Subcutaneous adipose tissue (tissue), 4 donors: Measurements from ENCODE around the gene DDO. TPM values are rescaled to one million over a fixed set of nuclear protein-coding genes. Genes with fewer than 3 reads are reported as not detected.

Experiments used
- total RNA-seq, 4 donors: library from RNA; depleted of rRNA; stranded (reverse); fragments of >200 nt; gene quantifications; one replicate each; pipeline ENCODE4 v1.1.0, GENCODE V29; 2016
- TF ChIP-seq, protein P1 (sequence below): fragments of 450-650 bp; IDR thresholded peaks from one replicate; pipeline ENCODE4 v1.5.1; 2016; ENCODE audit warnings: low read depth, mild to moderate bottlenecking, control low read depth, antibody characterized with exemption, moderate library complexity

Gene DDO, protein sequence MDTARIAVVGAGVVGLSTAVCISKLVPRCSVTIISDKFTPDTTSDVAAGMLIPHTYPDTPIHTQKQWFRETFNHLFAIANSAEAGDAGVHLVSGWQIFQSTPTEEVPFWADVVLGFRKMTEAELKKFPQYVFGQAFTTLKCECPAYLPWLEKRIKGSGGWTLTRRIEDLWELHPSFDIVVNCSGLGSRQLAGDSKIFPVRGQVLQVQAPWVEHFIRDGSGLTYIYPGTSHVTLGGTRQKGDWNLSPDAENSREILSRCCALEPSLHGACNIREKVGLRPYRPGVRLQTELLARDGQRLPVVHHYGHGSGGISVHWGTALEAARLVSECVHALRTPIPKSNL
- 1 to 10 TPM; 1.3 to 5.6 (median 2.2) TPM for total RNA-seq

- TF ChIP-seq, protein P1, sequence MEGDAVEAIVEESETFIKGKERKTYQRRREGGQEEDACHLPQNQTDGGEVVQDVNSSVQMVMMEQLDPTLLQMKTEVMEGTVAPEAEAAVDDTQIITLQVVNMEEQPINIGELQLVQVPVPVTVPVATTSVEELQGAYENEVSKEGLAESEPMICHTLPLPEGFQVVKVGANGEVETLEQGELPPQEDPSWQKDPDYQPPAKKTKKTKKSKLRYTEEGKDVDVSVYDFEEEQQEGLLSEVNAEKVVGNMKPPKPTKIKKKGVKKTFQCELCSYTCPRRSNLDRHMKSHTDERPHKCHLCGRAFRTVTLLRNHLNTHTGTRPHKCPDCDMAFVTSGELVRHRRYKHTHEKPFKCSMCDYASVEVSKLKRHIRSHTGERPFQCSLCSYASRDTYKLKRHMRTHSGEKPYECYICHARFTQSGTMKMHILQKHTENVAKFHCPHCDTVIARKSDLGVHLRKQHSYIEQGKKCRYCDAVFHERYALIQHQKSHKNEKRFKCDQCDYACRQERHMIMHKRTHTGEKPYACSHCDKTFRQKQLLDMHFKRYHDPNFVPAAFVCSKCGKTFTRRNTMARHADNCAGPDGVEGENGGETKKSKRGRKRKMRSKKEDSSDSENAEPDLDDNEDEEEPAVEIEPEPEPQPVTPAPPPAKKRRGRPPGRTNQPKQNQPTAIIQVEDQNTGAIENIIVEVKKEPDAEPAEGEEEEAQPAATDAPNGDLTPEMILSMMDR: no peak
These were observed at the start of gene DDO for GRCh38 chr6:110415086-110415916. Gene DDO, minus strand, starts transcription at chr6:110415575. Its CDS starts 2,113 bp downstream, at chr6:110413462.

- TF ChIP-seq, protein P1: no peak
These were observed 47.6 kb upstream of the DDO start for GRCh38 chr6:110462884-110463481.

DNA sequence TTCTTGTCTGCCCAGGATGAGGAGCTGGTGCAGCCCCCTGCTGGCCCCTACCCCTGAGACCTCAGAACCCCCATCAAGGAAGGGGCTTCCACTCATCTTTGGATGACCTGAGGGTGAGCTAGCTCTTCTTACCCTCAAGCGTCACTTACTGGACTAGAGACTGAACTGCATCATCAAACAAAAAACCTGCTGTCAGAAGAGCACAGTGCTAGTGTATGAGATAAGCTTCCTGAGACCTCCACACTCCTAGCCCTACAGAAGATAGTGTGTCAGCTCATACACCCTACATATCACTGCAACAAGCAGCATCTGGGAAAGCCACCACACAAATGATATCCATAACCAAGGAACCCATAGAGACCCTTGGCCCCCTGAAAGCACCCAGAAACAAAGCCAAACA lies 46.0 kb upstream of the DDO start:
- TF ChIP-seq, protein P1: no peak

DNA sequence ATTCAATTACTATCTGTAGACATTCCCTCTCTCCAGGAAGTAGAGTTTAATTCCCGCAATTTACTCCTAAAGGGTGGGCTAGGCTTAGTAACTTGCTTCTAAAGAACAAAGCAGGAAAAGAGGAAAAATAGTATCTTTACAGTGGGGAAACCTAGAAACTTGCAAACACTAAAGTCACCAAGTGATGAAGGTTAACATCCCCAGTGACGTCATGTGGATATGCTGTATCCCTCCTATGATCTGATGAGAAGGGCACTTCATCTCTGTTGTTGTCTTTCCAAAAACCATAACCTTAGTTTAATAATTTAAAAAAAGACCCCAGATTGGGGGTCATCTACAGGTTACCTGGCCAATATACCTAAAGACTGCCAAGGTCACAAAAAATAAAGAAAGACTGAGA lies 43.8 kb upstream of the DDO start:
- TF ChIP-seq, protein P1: no peak

GRCh38 chr6:110458476-110458875 lies 43.1 kb upstream of the DDO start:
- TF ChIP-seq, protein P1: no peak

- TF ChIP-seq, protein P1: no peak
These were observed 41.3 kb upstream of the DDO start for GRCh38 chr6:110456694-110457093.

- TF ChIP-seq, protein P1: no peak
These were observed 34.1 kb upstream of the DDO start for GRCh38 chr6:110449541-110449895.
